SKM-1 (cell line): ENCODE data around the gene TMEM72.
"Not testable (repeated sequence)": the region's sequence is repeated elsewhere in the genome, so short reads cannot be mapped to it uniquely, and the experiment has no call there.

ENCODE experiments used
- DNase-seq: peaks from one replicate; lab custom pipeline; 2025; ENCODE audit not compliant: unreplicated experiment; lab: John Stamatoyannopoulos, UW

TMEM72 gene

DNA sequence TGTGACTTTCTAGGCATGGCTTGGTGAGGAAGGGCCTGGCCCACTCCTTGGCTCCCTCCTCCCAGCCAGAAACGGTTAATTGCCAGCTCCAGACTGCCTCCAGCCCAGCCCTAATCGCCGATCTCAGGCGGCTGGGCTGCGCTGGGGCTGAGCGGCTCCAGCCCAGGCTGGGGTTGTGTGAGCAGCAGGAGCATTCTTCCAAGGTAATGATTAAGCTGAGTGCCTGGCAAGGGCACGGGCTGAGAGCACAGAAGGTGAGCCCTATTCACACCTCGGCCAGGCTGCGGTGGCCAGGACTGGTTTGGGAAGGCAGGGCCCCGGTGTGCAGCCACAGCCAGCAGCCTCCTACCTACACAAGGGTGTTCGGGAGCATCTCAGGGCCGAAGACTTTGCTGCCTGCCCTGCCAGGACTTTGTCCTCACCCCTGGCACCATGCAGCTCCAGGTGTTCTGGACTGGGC, at the start of gene TMEM72:
Gene TMEM72, plus strand, starts transcription at position 257 of the 460 bp plus-strand sequence. Its CDS starts 176 bp downstream, at position 433.
- DNase-seq: no peak

DNA sequence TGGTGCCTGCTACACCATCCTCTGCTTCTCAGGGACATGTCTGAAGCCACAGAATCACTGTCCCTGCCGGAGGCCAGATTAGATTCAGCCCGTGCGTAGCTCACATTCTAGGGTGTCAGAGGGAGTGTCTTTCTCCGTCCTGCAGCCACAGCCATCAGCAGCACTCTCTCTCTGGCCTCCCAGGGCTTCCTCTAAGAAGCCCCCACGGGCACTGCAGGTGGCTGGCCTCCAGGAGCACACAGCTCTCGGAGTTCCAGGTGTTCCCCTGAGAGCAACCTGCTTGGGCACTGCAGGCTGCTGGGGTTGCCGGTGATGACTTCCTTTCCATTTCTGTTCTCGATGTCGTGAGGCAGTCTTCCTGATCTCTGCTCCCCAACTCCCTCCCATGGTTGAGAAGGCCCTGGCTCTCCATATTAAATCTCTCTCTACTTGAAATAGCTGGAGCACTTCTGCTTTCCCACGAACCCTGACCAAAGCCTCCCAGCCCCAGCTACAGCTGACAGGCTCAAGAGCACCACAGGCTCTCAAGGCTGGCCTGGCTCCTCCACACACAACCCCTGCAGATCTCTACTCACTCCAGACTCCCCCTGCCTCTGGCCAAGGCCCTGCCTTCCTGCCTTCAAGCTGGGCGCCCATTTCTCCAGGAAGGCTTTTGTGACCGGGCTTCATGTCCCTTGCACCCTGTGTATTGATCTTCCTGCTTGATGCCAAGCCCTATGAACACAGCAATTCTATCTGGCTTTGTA, 49.0 kb upstream of the TMEM72 start:
- DNase-seq: no peak

- DNase-seq: no peak
Observed at GRCh38 chr10:44862924-44863323, 48.2 kb upstream of the TMEM72 start.

DNA sequence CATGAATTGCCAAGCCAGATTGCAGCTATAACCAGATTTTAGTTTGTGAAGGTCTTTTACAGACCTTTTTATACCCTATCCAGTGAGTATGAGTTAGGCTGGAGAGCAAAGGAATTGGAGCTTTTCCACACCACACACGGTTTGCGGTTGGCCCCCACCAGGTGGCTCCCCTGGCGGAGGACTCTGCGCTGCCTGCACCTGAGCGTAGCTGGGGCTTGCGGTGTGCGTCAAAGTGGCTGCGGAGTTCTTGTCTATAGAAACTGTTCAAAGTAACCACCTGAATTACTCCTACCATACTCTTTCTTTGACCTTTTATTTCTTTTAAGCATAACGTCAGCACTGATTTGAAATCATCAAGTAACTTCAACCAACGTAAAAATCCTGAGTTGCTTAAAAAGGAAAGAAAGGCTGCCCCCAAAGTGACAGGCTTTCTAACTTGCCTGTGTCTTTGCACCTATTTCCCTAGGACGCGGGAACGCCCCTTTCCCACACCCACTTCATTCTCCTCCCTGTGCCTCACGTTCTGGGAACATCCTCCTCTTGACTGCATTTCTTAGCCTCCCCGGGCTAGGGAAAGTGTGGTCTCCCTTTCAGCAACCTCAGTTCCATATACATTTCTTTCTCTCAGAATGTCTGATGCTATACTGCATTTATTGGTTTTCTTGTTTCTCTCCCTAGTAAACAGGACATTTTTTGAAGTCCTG, 47.6 kb upstream of the TMEM72 start:
- no peak for DNase-seq

DNA sequence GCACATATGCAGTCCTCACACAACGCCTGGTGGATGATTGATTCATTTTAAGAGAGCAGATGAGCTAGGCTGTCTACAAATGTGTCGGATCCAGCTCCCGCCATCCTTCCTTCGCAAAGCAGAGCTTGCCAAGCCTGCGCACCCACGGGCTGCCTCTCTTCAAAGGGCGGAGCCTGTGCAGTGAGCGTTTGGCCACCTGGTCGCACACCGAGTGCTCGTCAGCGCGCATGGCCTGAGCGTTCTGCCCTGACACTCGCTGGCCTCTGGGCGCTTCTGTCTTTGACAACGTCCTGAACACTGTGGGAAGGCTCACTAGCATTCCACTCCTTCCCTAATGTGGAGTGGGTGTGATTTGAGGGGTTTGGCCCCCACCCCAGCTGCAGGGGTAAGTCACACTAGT, 47.1 kb upstream of the TMEM72 start:
- DNase-seq: no peak

- peak; percentile 62 for DNase-seq
Observed at GRCh38 chr10:44864637-44865288, 46.4 kb upstream of the TMEM72 start.

- DNase-seq: no peak
Observed at GRCh38 chr10:44865289-44865671, 45.9 kb upstream of the TMEM72 start.

GRCh38 chr10:44866367-44866766, 44.8 kb upstream of the TMEM72 start:
- not testable (repeated sequence) for DNase-seq

- DNase-seq: no peak
Observed at GRCh38 chr10:44870031-44870430, 41.1 kb upstream of the TMEM72 start.

DNA sequence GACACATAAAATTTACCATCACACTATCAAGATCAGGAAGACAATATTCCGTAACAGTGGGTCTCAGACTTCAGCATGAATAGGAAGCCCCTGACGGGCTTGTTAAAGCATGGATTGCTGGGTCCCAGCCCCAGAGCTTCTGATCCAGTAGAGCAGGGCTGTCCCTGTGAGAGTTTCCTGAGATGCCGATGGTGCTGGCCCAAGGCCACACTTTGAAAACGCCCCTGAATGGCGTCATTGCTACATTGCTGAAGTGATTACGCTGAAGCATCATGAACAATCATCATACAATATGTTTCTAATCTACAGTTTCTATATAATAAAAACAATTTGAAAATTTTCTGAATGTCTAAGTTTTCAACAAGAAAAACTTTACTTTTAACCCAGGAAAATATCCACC, 38.0 kb upstream of the TMEM72 start:
- no peak for DNase-seq

- DNase-seq: no peak
Observed at GRCh38 chr10:44874166-44874565, 37.0 kb upstream of the TMEM72 start.

- DNase-seq: peak; percentile 23
Observed at GRCh38 chr10:44878706-44879530, 32.2 kb upstream of the TMEM72 start.

GRCh38 chr10:44879531-44879899, 31.6 kb upstream of the TMEM72 start:
- no peak for DNase-seq

DNA sequence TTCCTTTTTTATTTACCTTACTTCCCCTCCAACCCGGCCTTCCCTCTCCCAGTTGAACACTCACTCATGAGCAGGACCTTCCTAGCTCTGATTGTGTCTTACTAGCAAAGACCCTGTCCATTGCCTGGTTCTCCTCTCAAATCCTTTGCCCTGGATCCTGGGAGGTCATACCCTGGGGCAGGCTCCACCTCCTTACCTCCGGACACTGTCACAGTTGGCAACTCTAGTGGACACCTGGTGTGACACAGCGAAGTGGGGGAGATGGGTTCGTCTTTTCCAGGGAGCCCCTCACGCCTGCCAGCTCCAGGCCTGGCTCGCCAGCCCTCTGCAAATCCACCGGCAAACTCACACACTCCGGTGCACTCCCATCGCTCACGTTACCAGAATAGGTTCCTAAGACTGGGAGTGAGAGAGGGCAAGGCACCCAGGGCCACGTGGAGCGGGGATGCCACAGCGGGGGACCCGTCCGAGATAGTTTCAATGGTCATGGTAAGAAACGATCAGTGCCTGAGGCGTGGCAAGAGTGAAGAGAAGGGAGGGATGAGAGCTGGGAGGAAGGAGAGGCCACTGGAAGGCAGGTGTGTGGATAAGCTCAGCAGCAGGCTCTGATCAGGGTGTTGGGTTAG, 30.9 kb upstream of the TMEM72 start:
- no peak for DNase-seq

DNA sequence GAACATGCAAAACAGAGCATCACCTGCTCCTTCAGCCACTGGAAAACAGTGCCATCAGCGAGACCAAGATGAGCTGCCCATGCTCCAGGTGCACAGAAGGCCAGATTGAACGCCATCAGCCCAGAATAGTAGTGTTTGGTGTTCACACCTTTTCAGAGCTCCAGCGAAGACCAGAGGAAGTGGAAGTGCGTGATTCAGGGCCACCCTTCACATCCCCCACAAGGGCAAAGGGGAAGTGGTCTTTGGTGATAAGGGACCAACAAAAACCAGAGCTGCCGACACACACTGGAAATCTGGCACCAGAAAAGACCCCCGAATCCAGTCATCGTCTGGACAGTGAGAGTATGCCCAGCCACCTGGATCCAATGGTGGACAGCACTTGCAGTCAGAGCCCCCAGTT, 29.5 kb upstream of the TMEM72 start:
- no peak for DNase-seq

GRCh38 chr10:44882166-44882720, 28.9 kb upstream of the TMEM72 start:
- no peak for DNase-seq

GRCh38 chr10:44883593-44884331, 27.4 kb upstream of the TMEM72 start:
- no peak for DNase-seq

GRCh38 chr10:44885710-44886109, 25.4 kb upstream of the TMEM72 start:
- no peak for DNase-seq

GRCh38 chr10:44886966-44887365, 24.2 kb upstream of the TMEM72 start:
- DNase-seq: no peak

- DNase-seq: no peak
Observed at GRCh38 chr10:44888886-44889285, 22.3 kb upstream of the TMEM72 start.
